Lower leg skin (tissue), 4 donors: ENCODE measurements around the gene DGCR6. TPM values are rescaled to one million over a fixed set of nuclear protein-coding genes. Genes with fewer than 3 reads are reported as not detected.
"Not testable (repeated sequence)": the region's sequence is repeated elsewhere in the genome, so short reads cannot be mapped to it uniquely, and the experiment has no call there.

ENCODE experiments used
- DNase-seq, 2 donors: peaks; one replicate each; pipeline ENCODE4 v3.0.0-alpha.2; 2019; ENCODE audit warnings: low spot score in 2 of 2
- H3K4me3 ChIP-seq: fragments of 200-600 bp; sonication (generic); 2 replicates; pipeline ENCODE4 v1.5.1; 2017; ENCODE audit warnings: mild to moderate bottlenecking, low read depth; ENCODE audit not compliant: poor library complexity, severe bottlenecking
- POLR2A ChIP-seq, 2 donors: fragments of 450-650 bp; IDR thresholded peaks; one replicate each; pipeline ENCODE4 v1.6.1; 2016 to 2017; ENCODE audit warnings: antibody characterized with exemption in 2 of 2, mild to moderate bottlenecking in 1 of 2, moderate library complexity in 1 of 2
- WGBS, 2 donors: methylation state at CpG; one replicate each; pipeline ENCODE4 v1.1.5; 2018; 5-methylcytosine and 5-hydroxymethylcytosine counted together
- intact Hi-C: fragments of 100-400 bp; cut with DNase I; formaldehyde crosslinking; loops from one replicate; pipeline ENCODE4 v1.15.0; 2023; ENCODE audit warnings: low total_unique reads
- total RNA-seq, 4 donors: library from RNA; depleted of rRNA; stranded (reverse); fragments of >200 nt; gene quantifications; one replicate each; pipeline ENCODE4 v1.1.0, GENCODE V29; 2016
- TF ChIP-seq, protein P1 (sequence below), 3 donors: fragments of 450-650 bp; IDR thresholded peaks; one replicate each; pipeline ENCODE4 v1.5.1; 2016; ENCODE audit warnings: antibody characterized with exemption in 3 of 3, mild to moderate bottlenecking in 3 of 3, moderate library complexity in 2 of 3

The DGCR6 gene
- 1 to 10 TPM; 2.4 to 7.4 (median 5.5) TPM for total RNA-seq

- intact Hi-C loops: no loop called here
- TF ChIP-seq POLR2A (IDR thresholded peaks at IDR 0.05): no peak
- TF ChIP-seq, protein P1, sequence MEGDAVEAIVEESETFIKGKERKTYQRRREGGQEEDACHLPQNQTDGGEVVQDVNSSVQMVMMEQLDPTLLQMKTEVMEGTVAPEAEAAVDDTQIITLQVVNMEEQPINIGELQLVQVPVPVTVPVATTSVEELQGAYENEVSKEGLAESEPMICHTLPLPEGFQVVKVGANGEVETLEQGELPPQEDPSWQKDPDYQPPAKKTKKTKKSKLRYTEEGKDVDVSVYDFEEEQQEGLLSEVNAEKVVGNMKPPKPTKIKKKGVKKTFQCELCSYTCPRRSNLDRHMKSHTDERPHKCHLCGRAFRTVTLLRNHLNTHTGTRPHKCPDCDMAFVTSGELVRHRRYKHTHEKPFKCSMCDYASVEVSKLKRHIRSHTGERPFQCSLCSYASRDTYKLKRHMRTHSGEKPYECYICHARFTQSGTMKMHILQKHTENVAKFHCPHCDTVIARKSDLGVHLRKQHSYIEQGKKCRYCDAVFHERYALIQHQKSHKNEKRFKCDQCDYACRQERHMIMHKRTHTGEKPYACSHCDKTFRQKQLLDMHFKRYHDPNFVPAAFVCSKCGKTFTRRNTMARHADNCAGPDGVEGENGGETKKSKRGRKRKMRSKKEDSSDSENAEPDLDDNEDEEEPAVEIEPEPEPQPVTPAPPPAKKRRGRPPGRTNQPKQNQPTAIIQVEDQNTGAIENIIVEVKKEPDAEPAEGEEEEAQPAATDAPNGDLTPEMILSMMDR (IDR thresholded peaks at IDR 0.05): no peak
- H3K4me3 ChIP-seq: no peak within 1 kb of the TSS
- 8% methylated on average over 5 of the region's 77 CpGs; no CpG with 5 or more reads in 1 of the 2 donors for WGBS, 2 donors
- DNase-seq: peak in 1 of 2 donors; percentile 10
Measured at GRCh38 chr22:18905540-18906409, at the start of gene DGCR6. Gene DGCR6, plus strand, starts transcription at chr22:18906320. Its CDS starts 55 bp downstream, at chr22:18906375.

DNA sequence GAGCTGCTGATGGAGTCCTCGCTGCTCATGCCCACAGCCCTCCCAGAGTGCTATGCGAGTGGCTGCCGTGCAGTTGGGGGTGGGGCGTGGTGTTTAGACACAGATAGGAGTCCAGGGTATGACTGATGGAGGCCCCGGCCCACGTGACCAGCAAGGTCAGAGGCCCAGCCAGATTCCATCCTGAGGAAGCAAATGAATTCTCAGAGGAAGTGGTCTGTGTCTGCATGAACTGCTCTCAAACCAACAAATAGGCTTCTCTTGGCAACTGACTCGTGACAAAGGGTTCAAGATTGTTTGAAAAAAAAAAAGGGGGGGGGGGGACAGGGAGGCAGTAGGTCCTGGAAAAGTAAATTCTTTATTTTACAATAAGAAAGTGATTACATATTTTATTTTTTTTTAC lies 46.8 kb upstream of the DGCR6 start:
- intact Hi-C loops, H3K4me3 ChIP-seq, DNase-seq: not testable (repeated sequence)
- 17 to 67% methylated on average over 1 of the region's 7 CpGs for WGBS, 2 donors

DNA sequence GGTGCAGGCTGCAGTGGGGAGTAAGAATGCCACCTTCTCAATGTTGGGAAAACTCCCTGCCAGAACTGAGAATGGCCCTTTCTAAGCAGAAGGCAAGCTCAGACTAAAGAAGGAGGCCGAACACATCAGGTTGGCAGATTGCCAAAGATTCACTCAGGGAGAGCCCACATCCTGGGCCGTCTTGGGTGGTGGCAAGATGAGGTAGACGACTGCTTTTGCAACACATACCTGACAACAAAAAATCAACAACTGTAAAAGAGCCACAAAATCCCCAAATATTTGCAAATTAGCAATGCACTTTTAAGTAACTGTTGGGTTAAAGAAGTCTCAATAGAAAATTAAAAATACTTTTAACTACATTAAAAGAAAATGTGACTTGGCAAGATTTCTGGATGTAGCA lies 24.9 kb upstream of the DGCR6 start:
- WGBS, 2 donors: 19% methylated on average over 3 of the region's 3 CpGs; no CpG with 5 or more reads in 1 of the 2 donors
- peak in 1 of 2 donors; percentile 86 for DNase-seq
- H3K4me3 ChIP-seq, intact Hi-C loops: not testable (repeated sequence)

DNA sequence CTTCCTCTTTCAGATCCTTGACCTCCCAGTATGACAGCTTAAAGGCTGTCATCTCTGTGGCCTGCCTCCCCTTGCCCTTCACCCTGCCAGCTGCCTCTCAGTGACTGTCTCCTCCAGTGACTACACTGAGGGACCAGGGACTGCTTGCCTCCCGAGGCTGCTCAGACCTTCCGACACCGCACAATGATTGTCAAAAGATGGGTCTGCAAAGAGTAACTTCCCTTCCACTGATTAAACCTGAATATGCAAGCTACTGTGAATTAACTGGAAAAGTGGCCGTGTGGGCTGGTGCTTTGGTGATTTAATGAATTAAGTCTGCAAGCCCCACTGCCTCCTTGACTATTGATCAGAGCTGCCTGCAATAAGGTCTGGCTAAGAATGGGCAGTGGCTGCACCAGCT lies 21.7 kb upstream of the DGCR6 start:
- intact Hi-C loops, DNase-seq: not testable (repeated sequence)

DNA sequence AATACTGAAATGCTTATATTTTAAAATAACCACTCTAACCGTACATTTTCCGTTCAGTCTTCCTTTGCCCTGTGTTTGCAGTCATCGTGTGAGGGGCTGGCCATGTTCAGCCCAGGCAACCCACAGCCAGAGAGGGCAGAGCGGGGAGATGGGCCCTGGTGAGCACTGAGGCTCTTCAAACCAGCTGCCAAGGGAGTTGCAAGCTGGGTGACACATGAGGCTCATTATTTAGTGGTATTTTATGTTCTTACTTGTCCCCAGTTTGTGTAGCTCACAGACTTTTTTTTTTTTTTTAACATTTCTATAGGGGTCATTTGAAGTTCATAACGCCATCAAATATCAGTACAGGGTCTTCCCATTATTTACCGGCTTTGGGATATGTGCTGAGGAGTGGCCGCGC lies 18.0 kb upstream of the DGCR6 start:
- no peak for TF ChIP-seq POLR2A (IDR thresholded peaks at IDR 0.05)
- TF ChIP-seq, protein P1 (IDR thresholded peaks at IDR 0.05): no peak
- whole genome bisulfite sequencing, 2 donors: no CpG with 5 or more reads among the region's 8 CpGs
- DNase-seq: no peak
- intact Hi-C loops: no loop called here
- H3K4me3 ChIP-seq: no peak overlapping the region

More for the DNA sequence above, 21.7 kb upstream of the DGCR6 start:
- 86 to 92% methylated on average over 1 to 4 of the region's 4 CpGs for WGBS, 2 donors
- not testable (repeated sequence) for H3K4me3 ChIP-seq

- 57% methylated on average over 1 of the region's 5 CpGs; no CpG with 5 or more reads in 1 of the 2 donors for WGBS, 2 donors
- DNase-seq, H3K4me3 ChIP-seq, intact Hi-C loops: not testable (repeated sequence)
Measured at GRCh38 chr22:18890510-18891192, 15.5 kb upstream of the DGCR6 start.

- DNase-seq, H3K4me3 ChIP-seq, intact Hi-C loops: not testable (repeated sequence)
- WGBS, 2 donors: no CpG with 5 or more reads among the region's 4 CpGs
Measured at GRCh38 chr22:18893775-18894174, 12.3 kb upstream of the DGCR6 start.

- H3K4me3 ChIP-seq, intact Hi-C loops, DNase-seq: not testable (repeated sequence)
- 86 to 94% methylated on average over 5 to 6 of the region's 7 CpGs for WGBS, 2 donors
Measured at GRCh38 chr22:18896037-18896657, 10.0 kb upstream of the DGCR6 start.

GRCh38 chr22:18906410-18906745 lies 258 bp downstream of the DGCR6 start:
- DNase-seq, H3K4me3 ChIP-seq, intact Hi-C loops: not testable (repeated sequence)
- WGBS, 2 donors: no CpG with 5 or more reads among the region's 36 CpGs
